Keratinocyte (primary cell): Measurements from ENCODE around the gene CAVIN1. TPM values are rescaled to one million over a fixed set of nuclear protein-coding genes. Genes with fewer than 3 reads are reported as not detected.
A peak's percentile ranks its signal among the peaks of the same experiment; 100 is the strongest.

Experiments used
- DNase-seq: peaks from one replicate; pipeline ENCODE4 v3.0.0-alpha.2; 2011; ENCODE audit warnings: low read depth, missing footprints, low spot score
- FAIRE-seq: peaks from 2 replicates; lab custom pipeline; 2011; peaks lifted over from hg19 to GRCh38; lab: Jason Lieb, UNC
- H2AFZ ChIP-seq: 2 replicates; pipeline ENCODE4 v1.6.0; 2012; ENCODE audit warnings: low read length, control low read depth, inconsistent platforms; ENCODE audit not compliant: control insufficient read depth
- H3K27ac ChIP-seq: 2 replicates; pipeline ENCODE4 v1.5.1; 2011; ENCODE audit warnings: low read length; ENCODE audit not compliant: control insufficient read depth, insufficient read depth
- H3K27me3 ChIP-seq: 3 replicates; pipeline ENCODE4 v1.6.0; 2011; ENCODE audit warnings: low read length; ENCODE audit not compliant: control insufficient read depth, insufficient read depth; ENCODE audit errors: extremely low read depth
- H3K36me3 ChIP-seq, 2 experiments: 2 replicates in 1 of 2; 3 replicates in 1 of 2; pipeline ENCODE4 v1.5.1; 2011; ENCODE audit warnings: low read length in 2 of 2, mild to moderate bottlenecking in 1 of 2; ENCODE audit not compliant: control insufficient read depth in 2 of 2, insufficient read depth in 2 of 2; ENCODE audit errors: extremely low read depth in 1 of 2
- H3K4me1 ChIP-seq: 3 replicates; pipeline ENCODE4 v1.5.1; 2011; ENCODE audit warnings: low read length; ENCODE audit not compliant: control insufficient read depth, insufficient read depth; ENCODE audit errors: extremely low read depth
- H3K4me2 ChIP-seq: 3 replicates; pipeline ENCODE4 v1.6.0; 2011; ENCODE audit warnings: low read depth, low read length; ENCODE audit not compliant: control insufficient read depth, insufficient read depth; ENCODE audit errors: extremely low read depth
- H3K4me3 ChIP-seq, 3 experiments: fragments of 200-600 bp in 1 of 3; sonication (generic) in 1 of 3; 2 replicates in 2 of 3; 3 replicates in 1 of 3; pipeline ENCODE4 v1.5.1; 2011 to 2016; ENCODE audit warnings: low read length in 3 of 3, mild to moderate bottlenecking in 3 of 3, control low read depth in 2 of 3, inconsistent platforms in 1 of 3, low read depth in 1 of 3, mixed read lengths in 1 of 3, mixed run types in 1 of 3, moderate library complexity in 1 of 3; ENCODE audit not compliant: control insufficient read depth in 2 of 3, insufficient read depth in 2 of 3; ENCODE audit errors: extremely low read depth in 1 of 3
- H3K79me2 ChIP-seq: 2 replicates; pipeline ENCODE4 v1.6.0; 2012; ENCODE audit warnings: low read length; ENCODE audit not compliant: control insufficient read depth, insufficient read depth
- H3K9ac ChIP-seq: 3 replicates; pipeline ENCODE4 v1.6.0; 2011; ENCODE audit warnings: low read length; ENCODE audit not compliant: control insufficient read depth, insufficient read depth; ENCODE audit errors: extremely low read depth
- H3K9me1 ChIP-seq: 3 replicates; pipeline ENCODE4 v1.6.0; 2011; ENCODE audit warnings: low read length; ENCODE audit not compliant: control insufficient read depth, insufficient read depth; ENCODE audit errors: extremely low read depth
- H3K9me3 ChIP-seq: 2 replicates; pipeline ENCODE4 v1.5.1; 2012; ENCODE audit warnings: low read depth, low read length; ENCODE audit not compliant: control insufficient read depth
- H4K20me1 ChIP-seq: 3 replicates; pipeline ENCODE4 v1.6.0; 2011; ENCODE audit warnings: low read length; ENCODE audit not compliant: control insufficient read depth, insufficient read depth; ENCODE audit errors: extremely low read depth
- EZH2 ChIP-seq: IDR thresholded peaks from one replicate; pipeline ENCODE4 v1.6.1; 2012; ENCODE audit warnings: inconsistent platforms, mild to moderate bottlenecking, low read length, moderate library complexity
- dilution Hi-C: fragments of 300-500 bp; cut with MboI; formaldehyde crosslinking; loops from one replicate; pipeline ENCODE4 v1.7.0; 2020; ENCODE audit warnings: low sequenced_read_pairs; ENCODE audit not compliant: extremely low pct_ligation_motif_present
- polyA plus RNA-seq, 5 experiments: library from polyadenylated mRNA; depleted of rRNA in 3 of 5; stranded (reverse) in 3 of 5; stranded (forward) in 1 of 5; unstranded in 1 of 5; fragments of >200 nt; gene quantifications; 1 replicate in 1 of 5; 2 replicates in 3 of 5; 3 replicates in 1 of 5; pipeline versions ENCODE4 v1.2.1 to v1.2.3, GENCODE V29; 2011 to 2012; ENCODE audit warnings: missing spikeins in 2 of 5, low read depth in 1 of 5, low replicate concordance in 1 of 5
- TF ChIP-seq, protein P1 (sequence below), 3 experiments: IDR thresholded peaks in 1 of 3; conservative IDR thresholded peaks in 1 of 3; optimal IDR thresholded peaks in 1 of 3; 2 replicates in 2 of 3; 3 replicates in 1 of 3; pipeline versions ENCODE3 to v1.5.1; 2011; ENCODE audit warnings: low read length in 3 of 3, mild to moderate bottlenecking in 3 of 3, moderate library complexity in 2 of 3, control low read depth in 1 of 3, inconsistent platforms in 1 of 3; ENCODE audit not compliant: insufficient read depth in 2 of 3; ENCODE audit errors: extremely low read depth in 1 of 3

CAVIN1 gene
- polyA plus RNA-seq, 1 donor (not counting 4 experiments of a cell fraction or from before 2014, with no cell fraction given) = 172 TPM

DNA sequence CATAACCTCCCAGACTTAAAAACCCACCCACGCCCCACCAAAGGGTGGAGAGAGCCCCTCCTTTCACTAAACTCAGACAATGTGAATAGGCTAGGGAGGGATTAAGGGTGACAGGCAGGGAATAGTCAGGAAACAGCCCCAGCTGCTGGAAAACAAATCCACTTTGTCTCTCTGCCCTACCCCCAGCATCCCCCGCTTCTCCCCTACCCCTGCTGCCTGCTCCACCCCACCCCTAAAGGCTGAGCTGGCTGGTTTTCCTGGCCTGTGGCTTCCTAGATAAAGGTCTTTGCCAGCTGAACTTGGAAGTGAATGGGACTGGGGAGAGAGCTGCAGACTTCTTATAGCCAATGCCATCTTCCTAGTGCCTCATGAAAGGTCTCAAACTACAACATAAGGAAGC lies 15.0 kb downstream of the CAVIN1 start:
- peak overlapping the region in 1 of 3 experiments; percentile 2 for H3K4me3 ChIP-seq
- dilution Hi-C loops = no loop called here
- no peak for TF ChIP-seq EZH2
- TF ChIP-seq, protein P1, sequence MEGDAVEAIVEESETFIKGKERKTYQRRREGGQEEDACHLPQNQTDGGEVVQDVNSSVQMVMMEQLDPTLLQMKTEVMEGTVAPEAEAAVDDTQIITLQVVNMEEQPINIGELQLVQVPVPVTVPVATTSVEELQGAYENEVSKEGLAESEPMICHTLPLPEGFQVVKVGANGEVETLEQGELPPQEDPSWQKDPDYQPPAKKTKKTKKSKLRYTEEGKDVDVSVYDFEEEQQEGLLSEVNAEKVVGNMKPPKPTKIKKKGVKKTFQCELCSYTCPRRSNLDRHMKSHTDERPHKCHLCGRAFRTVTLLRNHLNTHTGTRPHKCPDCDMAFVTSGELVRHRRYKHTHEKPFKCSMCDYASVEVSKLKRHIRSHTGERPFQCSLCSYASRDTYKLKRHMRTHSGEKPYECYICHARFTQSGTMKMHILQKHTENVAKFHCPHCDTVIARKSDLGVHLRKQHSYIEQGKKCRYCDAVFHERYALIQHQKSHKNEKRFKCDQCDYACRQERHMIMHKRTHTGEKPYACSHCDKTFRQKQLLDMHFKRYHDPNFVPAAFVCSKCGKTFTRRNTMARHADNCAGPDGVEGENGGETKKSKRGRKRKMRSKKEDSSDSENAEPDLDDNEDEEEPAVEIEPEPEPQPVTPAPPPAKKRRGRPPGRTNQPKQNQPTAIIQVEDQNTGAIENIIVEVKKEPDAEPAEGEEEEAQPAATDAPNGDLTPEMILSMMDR (optimal IDR thresholded peaks at IDR 0.05 in 1 of 3, IDR thresholded peaks at IDR 0.05 in 1 of 3, conservative IDR thresholded peaks at IDR 0.05 in 1 of 3; ENCODE audit: extremely low read depth in 1 of 3, insufficient read depth in 2 of 3, low read length in 3 of 3) = no peak
- H4K20me1 ChIP-seq = peaks cover 53% of the 10 kb centered on the region
- no peaks in the 10 kb centered on the region for H3K9me3 ChIP-seq
- peak overlapping the region; percentile 37 for H3K9ac ChIP-seq
- peaks cover 2% of the 10 kb centered on the region for H3K9me1 ChIP-seq
- peaks cover 54% of the 10 kb centered on the region for H3K4me1 ChIP-seq
- H3K4me2 ChIP-seq = peak overlapping the region; percentile 62
- peaks cover 15 to 44% of the 10 kb centered on the region in 2 experiments for H3K36me3 ChIP-seq
- no peak for DNase-seq
- peak overlapping the region; percentile 43 for H3K27ac ChIP-seq
- FAIRE-seq = no peak
- peaks cover 85% of the 10 kb centered on the region for H3K79me2 ChIP-seq
- no peak overlapping the region for H2AFZ ChIP-seq
- no peaks in the 10 kb centered on the region for H3K27me3 ChIP-seq

DNA sequence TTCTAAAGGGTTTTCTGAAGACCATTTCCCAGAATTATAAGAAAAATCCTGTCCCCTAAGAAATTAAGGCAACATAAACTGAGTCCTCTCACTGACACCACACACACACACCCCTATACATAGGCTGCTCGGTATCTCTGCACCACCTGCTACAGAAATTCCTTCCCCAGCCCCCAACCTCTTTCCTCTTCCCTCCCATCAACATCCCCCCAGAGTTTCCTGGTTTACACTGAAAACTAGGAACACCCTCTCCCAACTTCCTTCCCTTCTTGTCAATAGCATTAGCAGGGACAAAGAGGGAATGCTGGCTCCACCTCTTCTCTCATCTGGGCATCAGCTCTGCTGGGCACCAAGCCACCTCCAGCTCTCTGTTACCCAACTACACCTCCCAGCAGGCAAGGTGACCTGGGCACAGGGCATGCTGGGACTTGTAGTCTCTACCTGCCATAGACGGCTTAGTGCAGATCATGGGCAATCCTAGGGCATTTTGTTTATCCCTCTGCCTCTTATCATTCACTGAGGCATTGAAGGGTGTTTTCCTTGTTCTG lies 15.7 kb downstream of the CAVIN1 start:
- Histone ChIP-seq H3K36me3 (peaks cover 21 to 50% of the 10 kb centered on the region in 2 experiments), H2AFZ (no peak overlapping the region), H3K9me3 (no peaks in the 10 kb centered on the region), H3K27me3 (no peaks in the 10 kb centered on the region), H3K79me2 (peaks cover 83% of the 10 kb centered on the region), H3K4me2 (peak overlapping the region; percentile 62), H3K4me1 (peaks cover 57% of the 10 kb centered on the region), H3K4me3 (no peak overlapping the region), H4K20me1 (peaks cover 60% of the 10 kb centered on the region), H3K9ac (no peak overlapping the region), H3K9me1 (peaks cover 2% of the 10 kb centered on the region), H3K27ac (no peak overlapping the region)
- TF ChIP-seq, protein P1 (optimal IDR thresholded peaks at IDR 0.05 in 1 of 3, IDR thresholded peaks at IDR 0.05 in 1 of 3, conservative IDR thresholded peaks at IDR 0.05 in 1 of 3; ENCODE audit: extremely low read depth in 1 of 3, insufficient read depth in 2 of 3, low read length in 3 of 3) = no peak
- no peak for TF ChIP-seq EZH2
- dilution Hi-C loops = no loop called here
- DNase-seq (no peak), FAIRE-seq (peak; percentile 95)
